HCT116 (cell line): Measurements from ENCODE around the gene SUSD5. TPM values are rescaled to one million over a fixed set of nuclear protein-coding genes. Genes with fewer than 3 reads are reported as not detected.

Experiments used
- ATAC-seq: fragments of 200-7000 bp; cut with Tn5 transposase; 2 replicates; pipeline ENCODE4 v1.9.1; 2020; ENCODE audit warnings: mild to moderate bottlenecking, moderate library complexity
- BruUV-seq: library from RNA; stranded (reverse); fragments of 400-500 nt; replicated peaks from 2 replicates; lab custom pipeline; 2021; lab: Mats Ljungman, UMichigan
- CTCF ChIA-PET: fragments of 300-600 bp; sonication (Branson Sonifier 250); formaldehyde crosslinking; loops from one replicate; lab custom pipeline; 2021; ENCODE audit warnings: antibody characterized with exemption; lab: Charles Lee
- POLR2A ChIA-PET: fragments of 300-600, 350-600 bp; sonication (Branson Sonifier 250); formaldehyde crosslinking; loops from one replicate; lab custom pipeline; 2021; ENCODE audit warnings: antibody characterized with exemption; lab: Charles Lee
- RAD21 ChIA-PET, 2 experiments: fragments of 300-600 bp; sonication (Branson Sonifier 250); formaldehyde crosslinking; loops; one replicate each; lab custom pipeline; 2023; ENCODE audit warnings: low total read pairs in 2 of 2; ENCODE audit not compliant: uncharacterized antibody in 2 of 2, unreplicated experiment in 2 of 2, low non-redundant PET in 1 of 2; lab: Charles Lee
- DNase-seq: peaks from one replicate; pipeline ENCODE4 v3.0.0-alpha.2; 2010; ENCODE audit warnings: low read depth, low spot score
- H2AFZ ChIP-seq: fragments of 200-600 bp; shearing (Covaris generic), sonication (generic); 2 replicates; pipeline ENCODE4 v1.6.1; 2017; ENCODE audit warnings: low read depth, mixed run types, mixed read lengths, antibody characterized with exemption, low read length; ENCODE audit not compliant: poor library complexity, severe bottlenecking
- H3K27ac ChIP-seq: 2 replicates; pipeline ENCODE4 v1.5.1; 2012; ENCODE audit warnings: low read depth, low read length
- H3K27me3 ChIP-seq: fragments of 200-600 bp; sonication (generic); 2 replicates; pipeline ENCODE4 v1.6.1; 2016; ENCODE audit warnings: mixed run types, low read length, mixed read lengths; ENCODE audit not compliant: insufficient read depth
- H3K36me3 ChIP-seq, 2 experiments: fragments of 200-500 bp in 1 of 2; fragments of 200-600 bp in 1 of 2; sonication (Bioruptor generic) in 1 of 2; sonication (generic) in 1 of 2; 2 replicates each; pipeline versions ENCODE4 v1.5.1 to v1.6.1; 2014 to 2016; ENCODE audit warnings: low read length in 2 of 2, inconsistent platforms in 1 of 2, mixed read lengths in 1 of 2, mixed run types in 1 of 2; ENCODE audit not compliant: insufficient read depth in 2 of 2, control insufficient read depth in 1 of 2
- H3K4me1 ChIP-seq, 2 experiments: fragments of 200-600 bp in 1 of 2; sonication (generic) in 1 of 2; 2 replicates each; pipeline versions ENCODE4 v1.5.1 to v1.6.1; 2012 to 2017; ENCODE audit warnings: low read length in 2 of 2, inconsistent platforms in 1 of 2, mild to moderate bottlenecking in 1 of 2, mixed read lengths in 1 of 2, mixed run types in 1 of 2, moderate library complexity in 1 of 2; ENCODE audit not compliant: insufficient read depth in 2 of 2, control insufficient read depth in 1 of 2
- H3K4me2 ChIP-seq: fragments of 200-600 bp; sonication (generic); 2 replicates; pipeline ENCODE4 v1.6.1; 2017; ENCODE audit warnings: mixed run types, low read length, mixed read lengths
- H3K4me3 ChIP-seq, 2 experiments: fragments of 200-600 bp in 1 of 2; sonication (generic) in 1 of 2; replicated peaks in 1 of 2; 2 replicates each; pipeline ENCODE4 v1.5.1; 2011 to 2016; ENCODE audit warnings: low read length in 2 of 2, control low read depth in 1 of 2, low read depth in 1 of 2, mild to moderate bottlenecking in 1 of 2, mixed read lengths in 1 of 2, mixed run types in 1 of 2
- H3K79me2 ChIP-seq: fragments of 200-600 bp; sonication (generic); 2 replicates; pipeline ENCODE4 v1.6.1; 2017; ENCODE audit warnings: mild to moderate bottlenecking, mixed run types, low read length, moderate library complexity, mixed read lengths; ENCODE audit not compliant: insufficient read depth
- H3K9ac ChIP-seq: fragments of 200-600 bp; sonication (generic); 2 replicates; pipeline ENCODE4 v1.6.1; 2016; ENCODE audit warnings: low read length, mixed read lengths
- H3K9me2 ChIP-seq: fragments of 200-600 bp; sonication (generic), shearing (Covaris generic); 2 replicates; pipeline ENCODE4 v1.6.1; 2017; ENCODE audit warnings: mixed run types, mild to moderate bottlenecking, moderate library complexity; ENCODE audit not compliant: insufficient read depth
- H3K9me3 ChIP-seq, 2 experiments: fragments of 200-500 bp in 1 of 2; fragments of 200-600 bp in 1 of 2; sonication (Bioruptor generic) in 1 of 2; sonication (generic) in 1 of 2; 2 replicates each; pipeline ENCODE4 v1.6.1; 2014 to 2017; ENCODE audit warnings: low read length in 2 of 2, mixed read lengths in 2 of 2, inconsistent platforms in 1 of 2, low read depth in 1 of 2, mild to moderate bottlenecking in 1 of 2, mixed run types in 1 of 2, moderate library complexity in 1 of 2; ENCODE audit not compliant: control insufficient read depth in 1 of 2, insufficient read depth in 1 of 2
- H4K20me1 ChIP-seq: fragments of 200-600 bp; sonication (generic), shearing (Covaris generic); 2 replicates; pipeline ENCODE4 v1.6.1; 2017; ENCODE audit warnings: mixed run types, mild to moderate bottlenecking, moderate library complexity; ENCODE audit not compliant: insufficient read depth
- CTCF ChIP-seq, 3 experiments: fragments of 200-600 bp in 1 of 3; sonication (generic) in 1 of 3; IDR thresholded peaks in 2 of 3; conservative IDR thresholded peaks in 1 of 3; 2 replicates each; pipeline ENCODE4 v1.5.1; 2012 to 2017; ENCODE audit warnings: low read depth in 2 of 3, low read length in 2 of 3, antibody characterized with exemption in 1 of 3, borderline replicate concordance in 1 of 3, control low read depth in 1 of 3, mild to moderate bottlenecking in 1 of 3, mixed read lengths in 1 of 3, mixed run types in 1 of 3, moderate library complexity in 1 of 3; ENCODE audit not compliant: insufficient read depth in 1 of 3
- ELF1 ChIP-seq: IDR thresholded peaks from 2 replicates; pipeline ENCODE4 v1.6.1; 2012; ENCODE audit warnings: low read depth, borderline replicate concordance
- EZH2phosphoT487 ChIP-seq: fragments of 200-600 bp; IDR thresholded peaks from 2 replicates; pipeline ENCODE4 v1.6.1; 2018; ENCODE audit warnings: antibody characterized with exemption, borderline replicate concordance
- RAD21 ChIP-seq: IDR thresholded peaks from 2 replicates; pipeline ENCODE4 v1.6.1; 2012; ENCODE audit warnings: low read depth, mild to moderate bottlenecking
- YY1 ChIP-seq: IDR thresholded peaks from 2 replicates; pipeline ENCODE4 v1.6.1; 2011; ENCODE audit warnings: low read length, low read depth, moderate library complexity, mild to moderate bottlenecking; ENCODE audit not compliant: insufficient replicate concordance; ENCODE audit errors: extremely low read depth
- ZFX ChIP-seq: fragments of 450-650 bp; IDR thresholded peaks from 2 replicates; pipeline ENCODE4 v1.6.1; 2017
- intact Hi-C: fragments of 100-400 bp; cut with micrococcal nuclease; formaldehyde crosslinking; loops from 2 replicates; pipeline ENCODE4 v1.10.0; 2022
- total RNA-seq: library from RNA; stranded (reverse); gene quantifications from one replicate; pipeline ENCODE4 v1.2.1, GENCODE V29; 2021; ENCODE audit not compliant: unreplicated experiment

The SUSD5 gene
- total RNA-seq, 1 experiment from 2014 or later, result not detected

DNA sequence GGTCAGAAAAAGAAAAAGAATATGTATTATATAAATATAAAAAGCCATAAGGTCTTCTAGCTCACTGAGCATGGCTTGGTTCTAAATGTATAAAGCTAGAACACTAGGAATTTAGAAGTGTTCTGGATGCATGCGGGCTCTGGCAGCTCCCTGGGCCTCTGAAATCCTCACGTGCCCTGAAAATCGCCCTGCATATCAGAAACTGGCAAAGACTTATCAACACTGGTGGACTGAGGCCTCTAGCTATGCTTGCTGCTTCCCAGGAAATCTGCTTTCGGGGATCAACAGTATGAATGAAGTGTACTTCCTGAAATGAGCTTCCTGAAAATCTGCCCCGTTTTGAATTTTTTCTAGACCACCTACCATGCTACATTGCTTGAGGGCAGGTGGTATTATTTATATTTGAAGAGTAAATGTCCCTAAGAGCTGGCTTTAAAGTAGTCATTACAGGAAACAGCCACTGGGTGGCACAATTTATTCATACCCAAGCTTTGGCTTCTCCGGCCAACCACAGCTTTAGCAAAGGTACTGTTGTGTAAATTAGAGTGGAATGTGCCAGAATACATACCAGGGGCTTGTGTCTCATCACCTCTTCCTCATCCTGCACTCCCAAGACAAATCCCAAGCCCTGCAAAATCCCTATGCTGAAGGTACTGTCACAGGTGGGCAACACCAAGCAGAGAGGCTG lies 87.1 kb downstream of the SUSD5 start:
- no peak overlapping the region for H2AFZ ChIP-seq
- no peak overlapping the region for H3K4me3 ChIP-seq
- no peak overlapping the region for H3K9ac ChIP-seq
- RAD21 ChIA-PET, result interaction anchor here (1.2 to 2.6 kb wide), 4 partner anchors 241 to 656 kb away, joined by 3 to 38 read pairs (median 16); no protein-coding TSS in a partner anchor
- H3K9me2 ChIP-seq, result no peaks in the 10 kb centered on the region
- peak; percentile 44 for DNase-seq
- no peak overlapping the region for H3K4me2 ChIP-seq
- no TSS peak for BruUV-seq
- H3K36me3 ChIP-seq, result peaks cover 13 to 16% of the 10 kb centered on the region in 2 experiments; a peak in 3 of 4 replicates
- H3K27ac ChIP-seq, result no peak overlapping the region
- no peaks in the 10 kb centered on the region for H4K20me1 ChIP-seq
- H3K4me1 ChIP-seq, result no peaks in the 10 kb centered on the region
- ATAC-seq, result peak; percentile 85
- H3K79me2 ChIP-seq, result no peaks in the 10 kb centered on the region
- intact Hi-C loops, result loop anchor here (1.0 to 5.0 kb wide), 4 partner anchors 121 to 656 kb away; no protein-coding TSS in a partner anchor
- CTCF ChIA-PET, result interaction anchor here (0.6 to 5.0 kb wide), 19 partner anchors 9 to 655 kb away, joined by 3 to 172 read pairs (median 5); partner anchors contain the start of gene CRTAP
- TF ChIP-seq ZFX (no peak), RAD21 (peak; percentile 92), CTCF (IDR thresholded peaks at IDR 0.05 in 2 of 3, conservative IDR thresholded peaks at IDR 0.05 in 1 of 3; ENCODE audit: borderline replicate concordance in 1 of 3, insufficient read depth in 1 of 3, low read depth in 2 of 3, low read length in 2 of 3) (peak; percentile 62 to 83 (median 77))
- H3K27me3 ChIP-seq, result no peaks in the 10 kb centered on the region
- no peaks in the 10 kb centered on the region for H3K9me3 ChIP-seq
- POLR2A ChIA-PET, result interaction anchor here (0.7 to 1.4 kb wide), 2 partner anchors 10 to 309 kb away, joined by 3 to 4 read pairs; partner anchors contain the start of gene UBP1

GRCh38 chr3:33130144-33130543 lies 88.5 kb downstream of the SUSD5 start:
- POLR2A ChIA-PET, result no interaction called here
- no peak overlapping the region for H3K4me2 ChIP-seq
- RAD21 ChIA-PET, result interaction anchor here (0.7 to 2.6 kb wide), 3 partner anchors 106 to 341 kb away, joined by 3 to 38 read pairs (median 4); no protein-coding TSS in a partner anchor
- no peaks in the 10 kb centered on the region for H3K4me1 ChIP-seq
- H3K9me3 ChIP-seq, result no peaks in the 10 kb centered on the region
- no peaks in the 10 kb centered on the region for H4K20me1 ChIP-seq
- H3K27ac ChIP-seq, result no peak overlapping the region
- no peak overlapping the region for H3K9ac ChIP-seq
- ATAC-seq, result no peak
- no TSS peak for BruUV-seq
- H2AFZ ChIP-seq, result no peak overlapping the region
- DNase-seq, result no peak
- H3K27me3 ChIP-seq, result no peaks in the 10 kb centered on the region
- no peak for TF ChIP-seq EZH2phosphoT487
- no peak for TF ChIP-seq ELF1
- no peak for TF ChIP-seq YY1
- no peak for TF ChIP-seq ZFX
- TF ChIP-seq, all 23 proteins: peak for 0
- Histone ChIP-seq H3K9me2 (no peaks in the 10 kb centered on the region), H3K36me3 (peaks cover 19 to 21% of the 10 kb centered on the region in 2 experiments; a peak in 3 of 4 replicates), H3K79me2 (no peaks in the 10 kb centered on the region), H3K4me3 (no peak overlapping the region)
- CTCF ChIA-PET, result interaction anchor here (1.9 to 5.0 kb wide), 2 partner anchors 243 to 657 kb away, joined by 33 to 172 read pairs; no protein-coding TSS in a partner anchor
- intact Hi-C loops, result loop anchor here (5.0 kb wide), 1 partner anchor 122 kb away; no protein-coding TSS in a partner anchor
